ENCODE measurements around the gene SNX33. TPM values are rescaled to one million over a fixed set of nuclear protein-coding genes. Genes with fewer than 3 reads are reported as not detected.
"Not testable (repeated sequence)": the region's sequence is repeated elsewhere in the genome, so short reads cannot be mapped to it uniquely, and the experiment has no call there.

Gene SNX33
- total RNA-seq, 1 donor from 2014 or later = 17.3 TPM

DNA sequence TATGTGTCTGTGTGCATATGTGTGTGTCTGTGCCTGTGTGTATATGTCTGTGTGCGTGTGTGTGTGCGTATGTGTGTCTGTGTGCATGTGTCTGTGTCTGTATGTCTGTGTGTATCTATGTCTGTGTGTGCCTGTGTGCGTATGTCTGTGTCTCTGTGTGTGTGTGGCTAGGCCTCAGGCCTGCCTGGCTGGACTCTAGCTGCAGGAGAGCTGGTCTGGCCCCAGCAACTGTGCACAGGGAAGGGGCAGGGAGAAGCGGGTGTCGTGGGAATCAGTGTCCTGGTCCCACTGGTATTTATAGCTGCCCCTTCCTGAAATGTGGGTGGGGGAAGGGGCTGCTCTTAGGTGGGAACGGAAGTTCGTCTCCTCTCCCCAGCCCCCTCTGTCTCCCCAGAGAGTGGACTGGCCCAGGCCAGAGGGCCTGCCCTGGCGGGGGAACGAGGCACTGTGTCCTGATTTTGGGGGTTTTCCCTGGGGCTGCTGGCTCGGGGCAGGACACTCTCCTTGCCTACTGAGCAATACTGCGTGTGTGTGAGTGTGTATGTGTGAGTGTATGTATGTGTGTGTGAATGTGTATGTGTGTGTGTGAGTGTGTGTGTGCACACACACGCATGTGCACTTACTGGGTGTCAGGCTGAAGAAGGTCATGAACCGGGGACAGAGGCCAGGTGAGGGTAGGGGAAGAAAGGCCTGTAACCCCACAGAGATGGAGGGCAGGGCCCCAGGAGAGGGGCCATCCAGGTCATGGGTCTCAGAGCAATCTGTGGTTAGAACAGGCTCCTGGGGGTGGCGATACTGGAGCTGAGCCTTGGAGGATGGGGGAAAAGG, 58.4 kb downstream of the SNX33 start:
- DNase-seq (ENCODE audit: low spot score) = no peak
- H3K9me3 Mint-ChIP-seq (ENCODE audit: unreplicated experiment) = no peaks in the 10 kb centered on the region
- TF ChIP-seq CTCF (IDR thresholded peaks at IDR 0.05; ENCODE audit: unreplicated experiment) = no peak
- peaks cover 3% of the 10 kb centered on the region for H3K4me1 Mint-ChIP-seq (ENCODE audit: unreplicated experiment)
- H3K27me3 Mint-ChIP-seq (ENCODE audit: unreplicated experiment) = peaks cover 26% of the 10 kb centered on the region
- H3K27ac Mint-ChIP-seq (ENCODE audit: unreplicated experiment) = peak overlapping the region; percentile 3
- peaks cover 4% of the 10 kb centered on the region for H3K36me3 Mint-ChIP-seq (ENCODE audit: low read depth, unreplicated experiment)
- H3K4me3 Mint-ChIP-seq (ENCODE audit: unreplicated experiment) = peak overlapping the region; percentile 21

DNA sequence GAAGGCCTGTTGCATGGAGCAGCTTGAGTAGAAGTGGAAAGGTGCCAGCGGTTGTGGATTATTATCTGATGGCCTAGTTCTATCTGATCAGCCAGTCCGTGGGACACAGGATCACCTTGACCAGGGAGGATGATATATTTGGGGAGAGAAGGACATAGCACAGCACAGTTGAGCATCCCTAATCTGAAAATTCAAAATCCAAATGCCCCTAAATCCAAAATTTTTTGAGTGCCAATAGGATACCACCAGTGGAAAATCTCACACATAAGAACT, 58.9 kb downstream of the SNX33 start:
- H3K4me3 Mint-ChIP-seq (ENCODE audit: unreplicated experiment) = no peak overlapping the region
- no peak overlapping the region for H3K27ac Mint-ChIP-seq (ENCODE audit: unreplicated experiment)
- TF ChIP-seq CTCF (IDR thresholded peaks at IDR 0.05; ENCODE audit: unreplicated experiment) = no peak
- peaks cover 4% of the 10 kb centered on the region for H3K36me3 Mint-ChIP-seq (ENCODE audit: low read depth, unreplicated experiment)
- no peaks in the 10 kb centered on the region for H3K9me3 Mint-ChIP-seq (ENCODE audit: unreplicated experiment)
- no peak for DNase-seq (ENCODE audit: low spot score)
- peaks cover 3% of the 10 kb centered on the region for H3K4me1 Mint-ChIP-seq (ENCODE audit: unreplicated experiment)
- peaks cover 21% of the 10 kb centered on the region for H3K27me3 Mint-ChIP-seq (ENCODE audit: unreplicated experiment)

- not testable (repeated sequence) for H3K9me3 Mint-ChIP-seq (ENCODE audit: unreplicated experiment); H3K36me3 Mint-ChIP-seq (ENCODE audit: low read depth, unreplicated experiment); H3K27ac Mint-ChIP-seq (ENCODE audit: unreplicated experiment); DNase-seq (ENCODE audit: low spot score); H3K4me1 Mint-ChIP-seq (ENCODE audit: unreplicated experiment); H3K4me3 Mint-ChIP-seq (ENCODE audit: unreplicated experiment)
- H3K27me3 Mint-ChIP-seq (ENCODE audit: unreplicated experiment) = peaks cover 23% of the 10 kb centered on the region
Observed at GRCh38 chr15:75709458-75709857, 61.7 kb downstream of the SNX33 start.

GRCh38 chr15:75710874-75711273, 63.2 kb downstream of the SNX33 start:
- not testable (repeated sequence) for H3K27ac Mint-ChIP-seq (ENCODE audit: unreplicated experiment); H3K36me3 Mint-ChIP-seq (ENCODE audit: low read depth, unreplicated experiment); H3K9me3 Mint-ChIP-seq (ENCODE audit: unreplicated experiment); H3K4me3 Mint-ChIP-seq (ENCODE audit: unreplicated experiment); H3K4me1 Mint-ChIP-seq (ENCODE audit: unreplicated experiment); DNase-seq (ENCODE audit: low spot score)
- H3K27me3 Mint-ChIP-seq (ENCODE audit: unreplicated experiment) = peaks cover 22% of the 10 kb centered on the region

GRCh38 chr15:75711495-75711894, 63.8 kb downstream of the SNX33 start:
- not testable (repeated sequence) for H3K27ac Mint-ChIP-seq (ENCODE audit: unreplicated experiment); H3K9me3 Mint-ChIP-seq (ENCODE audit: unreplicated experiment); H3K4me1 Mint-ChIP-seq (ENCODE audit: unreplicated experiment); DNase-seq (ENCODE audit: low spot score); H3K4me3 Mint-ChIP-seq (ENCODE audit: unreplicated experiment); H3K36me3 Mint-ChIP-seq (ENCODE audit: low read depth, unreplicated experiment)
- peaks cover 18% of the 10 kb centered on the region for H3K27me3 Mint-ChIP-seq (ENCODE audit: unreplicated experiment)

Other genes starting within 250 kb of the SNX33 start
- 67.3 TPM for gene SIN3A, start 196.2 kb upstream of the SNX33 start, total RNA-seq (ENCODE audit: unreplicated experiment)
- 41.9 TPM for gene PTPN9, start 68.6 kb upstream of the SNX33 start, total RNA-seq (ENCODE audit: unreplicated experiment)
- 16.5 TPM for gene SNUPN, start 22.2 kb upstream of the SNX33 start, total RNA-seq (ENCODE audit: unreplicated experiment)
- 33.5 TPM for gene IMP3, start 7.7 kb upstream of the SNX33 start, total RNA-seq (ENCODE audit: unreplicated experiment)
- 0.18 TPM for gene CSPG4, start 64.9 kb downstream of the SNX33 start, total RNA-seq (ENCODE audit: unreplicated experiment)
- 28.9 TPM for gene UBE2Q2, start 195.5 kb downstream of the SNX33 start, total RNA-seq (ENCODE audit: unreplicated experiment)

Data from endothelial cell (in vitro differentiated cells).